Glutamatergic neuron (in vitro differentiated cells): ENCODE measurements around the gene SLC11A1. TPM values are rescaled to one million over a fixed set of nuclear protein-coding genes. Genes with fewer than 3 reads are reported as not detected.
A peak's percentile ranks its signal among the peaks of the same experiment; 100 is the strongest.

Experiments used
- DNase-seq: peaks from one replicate; pipeline ENCODE4 v3.0.0; 2022
- H3K27ac Mint-ChIP-seq: one replicate; pipeline ENCODE4 v1.8.0; 2020; ENCODE audit warnings: mild to moderate bottlenecking, mixed read lengths, inconsistent platforms; ENCODE audit not compliant: unreplicated experiment
- H3K27me3 Mint-ChIP-seq: one replicate; pipeline ENCODE4 v1.8.0; 2020; ENCODE audit warnings: mild to moderate bottlenecking, moderate library complexity, mixed read lengths, inconsistent platforms; ENCODE audit not compliant: unreplicated experiment
- H3K36me3 Mint-ChIP-seq: one replicate; pipeline ENCODE4 v1.8.0; 2020; ENCODE audit warnings: mild to moderate bottlenecking, mixed read lengths, inconsistent platforms; ENCODE audit not compliant: unreplicated experiment
- H3K4me1 Mint-ChIP-seq: one replicate; pipeline ENCODE4 v1.8.0; 2020; ENCODE audit warnings: mild to moderate bottlenecking, low read depth, mixed read lengths, inconsistent platforms; ENCODE audit not compliant: unreplicated experiment
- H3K4me3 Mint-ChIP-seq: one replicate; pipeline ENCODE4 v1.8.0; 2020; ENCODE audit warnings: mild to moderate bottlenecking, mixed read lengths, inconsistent platforms; ENCODE audit not compliant: unreplicated experiment
- H3K9me3 Mint-ChIP-seq: one replicate; pipeline ENCODE4 v1.8.0; 2020; ENCODE audit warnings: mild to moderate bottlenecking, moderate library complexity, mixed read lengths, inconsistent platforms; ENCODE audit not compliant: unreplicated experiment
- CTCF ChIP-seq: fragments of 200-600 bp; sonication (generic); IDR thresholded peaks from one replicate; pipeline ENCODE4 v1.5.0; 2021; ENCODE audit not compliant: partially characterized antibody, unreplicated experiment
- long read RNA-seq: library from polyadenylated mRNA; unstranded; transcript quantifications from one replicate; pipeline ENCODE4 v2.0.0, GENCODE V29; 2020; ENCODE audit not compliant: unreplicated experiment
- total RNA-seq: library from RNA; stranded (reverse); fragmentation: NEBNext Ultra II Directional; extraction: Animal tissue kit (Norgen Biotek cat#: 25700); gene quantifications from one replicate; pipeline ENCODE4 v1.2.1, GENCODE V29; 2021; ENCODE audit not compliant: unreplicated experiment

SLC11A1 gene
- total RNA-seq: not detected
- long read RNA-seq: 0 reads

GRCh38 chr2:218381916-218382366, at the start of gene SLC11A1:
Gene SLC11A1 (plus strand): TSS chr2:218382273. CDS start chr2:218382369, 96 bp downstream.
- Mint-ChIP-seq H3K27ac (no peak within 1 kb of the TSS), H3K4me1 (no peaks in the 10 kb centered on the region), H3K4me3 (no peak within 1 kb of the TSS), H3K36me3 (no peaks in the 10 kb centered on the region), H3K9me3 (peaks cover 2% of the 10 kb centered on the region), H3K27me3 (peaks cover 7% of the 10 kb centered on the region)
- no peak for TF ChIP-seq CTCF
- DNase-seq: no peak

GRCh38 chr2:218332288-218332687, 49.8 kb upstream of the SLC11A1 start:
- peaks cover 7% of the 10 kb centered on the region for H3K9me3 Mint-ChIP-seq

GRCh38 chr2:218332920-218333645, 49.0 kb upstream of the SLC11A1 start:
- TF ChIP-seq CTCF: no peak
- peaks cover 7% of the 10 kb centered on the region for H3K9me3 Mint-ChIP-seq
- H3K27me3 Mint-ChIP-seq: peaks cover 4% of the 10 kb centered on the region
- no peaks in the 10 kb centered on the region for H3K36me3 Mint-ChIP-seq
- peaks cover 26% of the 10 kb centered on the region for H3K4me1 Mint-ChIP-seq
- H3K27ac Mint-ChIP-seq: no peak overlapping the region
- no peak for DNase-seq
- H3K4me3 Mint-ChIP-seq: no peak overlapping the region

More at GRCh38 chr2:218332288-218332687, 49.8 kb upstream of the SLC11A1 start:
- DNase-seq: no peak
- Mint-ChIP-seq H3K36me3 (no peaks in the 10 kb centered on the region), H3K4me1 (peaks cover 34% of the 10 kb centered on the region), H3K4me3 (no peak overlapping the region), H3K27ac (no peak overlapping the region), H3K27me3 (peaks cover 7% of the 10 kb centered on the region)
- no peak for TF ChIP-seq CTCF

GRCh38 chr2:218334531-218334930, 47.5 kb upstream of the SLC11A1 start:
- no peak for TF ChIP-seq CTCF
- peaks cover 12% of the 10 kb centered on the region for H3K4me1 Mint-ChIP-seq
- H3K27me3 Mint-ChIP-seq: no peaks in the 10 kb centered on the region
- no peak for DNase-seq
- peaks cover 4% of the 10 kb centered on the region for H3K9me3 Mint-ChIP-seq
- H3K27ac Mint-ChIP-seq: no peak overlapping the region
- no peaks in the 10 kb centered on the region for H3K36me3 Mint-ChIP-seq
- H3K4me3 Mint-ChIP-seq: no peak overlapping the region

- Mint-ChIP-seq H3K9me3 (peaks cover 1% of the 10 kb centered on the region), H3K27ac (no peak overlapping the region), H3K4me3 (peak overlapping the region; percentile 40), H3K4me1 (peaks cover 8% of the 10 kb centered on the region), H3K36me3 (no peaks in the 10 kb centered on the region), H3K27me3 (peaks cover 4% of the 10 kb centered on the region)
- no peak for DNase-seq
- no peak for TF ChIP-seq CTCF
These were observed 41.4 kb upstream of the SLC11A1 start for GRCh38 chr2:218340656-218341055.
